Ovary (tissue), 9 donors: Measurements from ENCODE around the gene SLC1A7. TPM values are rescaled to one million over a fixed set of nuclear protein-coding genes. Genes with fewer than 3 reads are reported as not detected.

Source experiments
- DNase-seq, 5 donors: peaks; one replicate each; pipeline ENCODE4 v3.0.0-alpha.2; 2019 to 2020
- H3K27ac ChIP-seq, 2 donors: fragments of 200-600 bp; one replicate each; pipeline versions ENCODE4 v1.5.1 to v1.8.0; 2019 to 2022
- H3K27me3 ChIP-seq: fragments of 200-600 bp; one replicate; pipeline ENCODE4 v1.8.0; 2022
- H3K36me3 ChIP-seq: fragments of 200-600 bp; sonication (generic); one replicate; pipeline ENCODE4 v1.5.1; 2019
- H3K4me1 ChIP-seq: one replicate; pipeline ENCODE4 v1.8.1; 2013; ENCODE audit warnings: mild to moderate bottlenecking, moderate library complexity; ENCODE audit not compliant: insufficient read depth
- H3K4me3 ChIP-seq: fragments of 200-600 bp; sonication (generic); one replicate; pipeline ENCODE4 v1.5.1; 2017
- H3K9me3 ChIP-seq, 2 donors: fragments of 200-600 bp in 1 of 2; sonication (generic) in 1 of 2; one replicate each; pipeline versions ENCODE4 v1.5.1 to v1.8.1; 2013 to 2019; ENCODE audit warnings: mild to moderate bottlenecking in 1 of 2, moderate library complexity in 1 of 2
- EP300 ChIP-seq: sonication (generic); formaldehyde crosslinking; IDR thresholded peaks from one replicate; pipeline ENCODE4 v1.6.1; 2017; ENCODE audit warnings: antibody characterized with exemption
- POLR2A ChIP-seq: fragments of 450-650 bp; IDR thresholded peaks from one replicate; pipeline ENCODE4 v1.6.1; 2017; ENCODE audit warnings: antibody characterized with exemption, mild to moderate bottlenecking, moderate library complexity
- WGBS, 3 donors: extraction: QIAGEN DNeasy Blood & Tissue Kit in 1 of 3; methylation state at CpG; one replicate each; pipeline versions ENCODE4 v1.1.5 to v1.1.7; 2013 to 2017; 5-methylcytosine and 5-hydroxymethylcytosine counted together
- intact Hi-C, 4 donors: fragments of 100-400 bp; cut with DNase I; formaldehyde crosslinking; loops; one replicate each; pipeline versions ENCODE4 v1.11.0 to v1.15.1; 2022 to 2023
- polyA plus RNA-seq, 2 donors: library from polyadenylated mRNA; stranded (reverse); fragments of 200-250 nt in 1 of 2; fragments of 350-450 nt in 1 of 2; fragmentation: Illumina TruSeq in 1 of 2; extraction: RNeasy Lipid Tissue Mini Kit (QIAGEN cat#74804) in 1 of 2; gene quantifications; one replicate each; pipeline ENCODE4 v1.2.3, GENCODE V29; 2013 to 2014
- total RNA-seq, 7 donors: library from RNA; depleted of rRNA in 2 of 7; stranded (reverse); fragments of >200 nt in 2 of 7; fragmentation: NEBNext Ultra II Directional in 3 of 7; extraction: Animal tissue kit (Norgen Biotek cat#: 25700) in 3 of 7; gene quantifications; one replicate each; pipeline versions ENCODE4 v1.1.0 to v1.2.4, GENCODE V29; 2016 to 2023
- TF ChIP-seq, protein P1 (sequence below), 3 donors: fragments of 450-650 bp in 2 of 3; fragments of 200-600 bp in 1 of 3; IDR thresholded peaks; one replicate each; pipeline versions ENCODE4 v1.5.1 to v1.8.0; 2016 to 2022; ENCODE audit warnings: antibody characterized with exemption in 3 of 3, mild to moderate bottlenecking in 1 of 3
- donor health status: DM: no; HTN: no; CAD: no; lungs with moderate emphysema.
- donor health status: DM: no; HTN: no; CAD: no.
- donor health status: Bipolar disorder and iron deficiency.
- donor health status: DM: yes; HTN: yes; CAD: no.
- donor health status: DM: no; HTN: no; CAD: no.
- donor health status: DM: yes; HTN: yes; CAD: no.

SLC1A7 gene
- total and polyA plus RNA-seq, 9 donors: 0.25 to 0.28 TPM; not detected in 7

DNA sequence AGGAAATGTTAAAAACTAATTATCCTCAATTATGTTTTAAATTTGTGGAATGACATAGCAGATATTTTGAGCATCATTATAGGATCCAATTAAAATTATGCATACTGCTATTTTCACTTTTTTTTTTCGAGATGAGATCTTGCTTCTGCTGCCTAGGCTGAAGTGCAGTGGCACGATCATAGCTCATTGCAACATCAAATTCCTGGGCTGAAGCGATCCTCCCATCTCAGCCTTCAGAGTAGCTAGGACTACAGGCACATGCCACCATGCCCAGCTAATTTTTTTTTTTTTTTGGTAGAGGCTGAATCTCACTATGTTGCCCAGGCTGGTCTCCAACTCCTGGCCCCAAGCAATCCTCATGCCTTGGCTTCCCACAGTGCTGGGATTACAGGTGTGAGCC, 11.3 kb upstream of the SLC1A7 start:
- no peak for DNase-seq
- Histone ChIP-seq H3K27ac (no peak overlapping the region), H3K27me3 (no peaks in the 10 kb centered on the region), H3K4me3 (no peak overlapping the region), H3K36me3 (no peaks in the 10 kb centered on the region), H3K4me1 (no peaks in the 10 kb centered on the region), H3K9me3 (no peaks in the 10 kb centered on the region)
- intact Hi-C loops: no loop called here
- WGBS, 3 donors: 81 to 87% (median 83%) methylated on average over 3 of the region's 3 CpGs
- TF ChIP-seq EP300 (no peak), POLR2A (no peak)
- TF ChIP-seq, protein P1, sequence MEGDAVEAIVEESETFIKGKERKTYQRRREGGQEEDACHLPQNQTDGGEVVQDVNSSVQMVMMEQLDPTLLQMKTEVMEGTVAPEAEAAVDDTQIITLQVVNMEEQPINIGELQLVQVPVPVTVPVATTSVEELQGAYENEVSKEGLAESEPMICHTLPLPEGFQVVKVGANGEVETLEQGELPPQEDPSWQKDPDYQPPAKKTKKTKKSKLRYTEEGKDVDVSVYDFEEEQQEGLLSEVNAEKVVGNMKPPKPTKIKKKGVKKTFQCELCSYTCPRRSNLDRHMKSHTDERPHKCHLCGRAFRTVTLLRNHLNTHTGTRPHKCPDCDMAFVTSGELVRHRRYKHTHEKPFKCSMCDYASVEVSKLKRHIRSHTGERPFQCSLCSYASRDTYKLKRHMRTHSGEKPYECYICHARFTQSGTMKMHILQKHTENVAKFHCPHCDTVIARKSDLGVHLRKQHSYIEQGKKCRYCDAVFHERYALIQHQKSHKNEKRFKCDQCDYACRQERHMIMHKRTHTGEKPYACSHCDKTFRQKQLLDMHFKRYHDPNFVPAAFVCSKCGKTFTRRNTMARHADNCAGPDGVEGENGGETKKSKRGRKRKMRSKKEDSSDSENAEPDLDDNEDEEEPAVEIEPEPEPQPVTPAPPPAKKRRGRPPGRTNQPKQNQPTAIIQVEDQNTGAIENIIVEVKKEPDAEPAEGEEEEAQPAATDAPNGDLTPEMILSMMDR (IDR thresholded peaks at IDR 0.05): no peak

DNA sequence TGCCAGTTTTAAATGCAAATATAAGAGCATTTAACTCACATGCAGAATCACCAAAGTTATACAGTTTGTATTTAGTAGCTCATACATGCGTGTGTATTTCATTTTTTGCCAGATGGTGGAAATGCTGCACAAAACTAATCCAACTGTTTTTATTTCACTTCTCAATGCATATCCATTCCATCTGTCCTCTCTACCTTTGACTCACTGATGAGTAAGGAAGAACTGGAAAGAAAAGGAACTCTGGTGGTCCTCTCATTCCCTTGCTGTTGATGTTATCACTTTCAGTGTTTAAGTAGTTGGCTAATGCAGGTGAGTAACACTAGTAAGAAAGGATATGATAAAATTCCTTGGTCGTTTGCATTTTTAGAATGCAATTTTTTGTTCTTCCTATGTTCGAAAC, 5.7 kb upstream of the SLC1A7 start:
- intact Hi-C loops: no loop called here
- peaks cover 5% of the 10 kb centered on the region for H3K4me1 ChIP-seq
- DNase-seq: no peak
- TF ChIP-seq, protein P1 (IDR thresholded peaks at IDR 0.05): no peak
- TF ChIP-seq EP300 (no peak), POLR2A (no peak)
- H3K9me3 ChIP-seq: no peaks in the 10 kb centered on the region
- H3K36me3 ChIP-seq: no peaks in the 10 kb centered on the region
- WGBS, 3 donors: 79 to 86% (median 80%) methylated on average over 3 of the region's 3 CpGs
- no peaks in the 10 kb centered on the region for H3K27me3 ChIP-seq
- H3K27ac ChIP-seq: no peak overlapping the region
- no peak overlapping the region for H3K4me3 ChIP-seq

DNA sequence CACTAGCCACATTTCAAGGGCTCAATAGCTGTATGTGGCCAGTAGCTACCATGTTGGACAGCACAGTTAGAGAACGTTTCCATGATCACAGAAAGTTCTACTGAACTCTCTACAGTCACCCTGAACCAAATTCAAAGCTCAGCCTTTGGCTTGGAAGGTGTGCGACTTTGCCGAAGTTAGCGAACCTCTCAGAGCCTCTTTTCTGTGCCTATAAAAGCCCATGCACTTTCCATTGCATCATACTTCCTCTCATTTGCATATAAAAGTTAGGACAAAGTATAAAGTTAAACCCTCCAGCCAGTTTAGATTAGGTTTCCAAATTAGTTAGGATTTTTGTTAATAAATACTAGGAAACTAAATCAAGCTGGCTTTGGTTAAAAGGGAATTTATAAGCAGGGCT, 4.7 kb upstream of the SLC1A7 start:
- Histone ChIP-seq H3K9me3 (no peaks in the 10 kb centered on the region), H3K4me3 (no peak overlapping the region), H3K27me3 (no peaks in the 10 kb centered on the region), H3K27ac (no peak overlapping the region), H3K4me1 (peaks cover 5% of the 10 kb centered on the region), H3K36me3 (no peaks in the 10 kb centered on the region)
- intact Hi-C loops: no loop called here
- no peak for DNase-seq
- TF ChIP-seq, protein P1 (IDR thresholded peaks at IDR 0.05): no peak
- no peak for TF ChIP-seq EP300
- 67 to 90% (median 86%) methylated on average over 4 of the region's 4 CpGs for WGBS, 3 donors

DNA sequence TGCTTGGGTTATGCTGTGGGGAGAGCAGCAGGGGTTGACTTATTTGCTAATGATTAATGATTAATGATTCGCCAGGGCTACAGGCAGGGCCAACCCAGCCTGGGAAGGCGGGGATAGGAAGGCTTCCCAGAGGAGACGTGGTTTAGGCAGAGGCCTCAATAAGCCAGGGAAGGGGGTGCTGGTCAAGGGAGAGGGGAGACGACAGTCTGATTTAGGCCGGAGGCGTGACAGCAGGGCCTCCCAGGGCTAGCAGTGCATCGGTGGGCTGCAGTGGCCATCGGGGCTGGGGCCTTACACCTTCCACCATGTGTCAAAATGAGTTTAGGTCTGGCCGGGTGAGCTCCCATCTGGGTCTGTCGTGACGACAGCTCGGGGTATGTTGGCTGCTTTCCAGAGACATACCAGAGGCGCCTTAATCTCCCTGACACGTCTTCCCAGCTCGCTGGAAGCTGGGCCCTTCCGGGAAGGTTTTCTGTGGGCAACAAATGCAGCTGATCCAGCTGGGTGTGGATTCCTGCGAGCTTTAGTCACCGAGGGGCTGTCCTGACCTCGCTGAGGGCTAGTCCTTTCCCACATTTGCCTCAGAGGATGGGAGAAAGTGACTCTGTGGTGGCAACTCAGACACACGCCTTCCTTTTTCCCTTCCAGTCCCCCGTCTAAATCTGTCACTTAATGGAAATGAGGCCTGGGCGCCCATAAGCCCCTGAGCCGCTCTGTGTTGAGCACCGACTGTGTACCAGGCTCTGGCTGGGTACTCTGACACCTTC, 3.7 kb upstream of the SLC1A7 start:
- intact Hi-C loops: no loop called here
- no peaks in the 10 kb centered on the region for H3K36me3 ChIP-seq
- peaks cover 7% of the 10 kb centered on the region for H3K4me1 ChIP-seq
- 32 to 57% (median 35%) methylated on average over 16 to 24 of the region's 24 CpGs for WGBS, 3 donors
- peak overlapping the region; percentile 22 to 65 for H3K27ac ChIP-seq
- no peak overlapping the region for H3K4me3 ChIP-seq
- no peaks in the 10 kb centered on the region for H3K9me3 ChIP-seq
- no peaks in the 10 kb centered on the region for H3K27me3 ChIP-seq
- no peak for TF ChIP-seq EP300
- peak; percentile 73 to 85 (median 78) for DNase-seq

DNA sequence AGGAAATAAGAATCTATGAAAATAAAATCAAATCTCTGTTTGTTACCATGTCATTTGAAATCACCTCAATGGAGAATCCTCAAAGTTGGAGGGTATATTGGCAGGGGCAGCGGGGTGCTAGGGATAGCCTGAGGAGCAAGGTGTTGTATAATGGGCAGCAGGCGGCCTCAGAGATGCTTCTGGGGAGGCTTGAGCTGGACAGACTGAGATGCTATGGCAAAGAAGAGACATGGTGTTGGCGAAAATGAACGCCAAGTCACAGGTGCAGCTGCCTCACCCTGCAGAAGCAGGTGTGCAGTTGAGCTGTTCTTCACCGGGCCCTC, 3.1 kb upstream of the SLC1A7 start:
- DNase-seq: no peak
- WGBS, 3 donors: 51 to 91% (median 56%) methylated on average over 5 of the region's 5 CpGs
- H3K4me3 ChIP-seq: no peak overlapping the region

More for the DNA sequence above, 3.1 kb upstream of the SLC1A7 start:
- Histone ChIP-seq H3K27me3 (no peaks in the 10 kb centered on the region), H3K9me3 (no peaks in the 10 kb centered on the region), H3K4me1 (peaks cover 12% of the 10 kb centered on the region), H3K27ac (peak overlapping the region; percentile 22 to 65), H3K36me3 (no peaks in the 10 kb centered on the region)
- TF ChIP-seq EP300 (no peak), POLR2A (no peak)
- TF ChIP-seq, protein P1 (IDR thresholded peaks at IDR 0.05): no peak
- intact Hi-C loops: no loop called here
